Anterior cingulate cortex (tissue), 58 donors: ENCODE results near the gene BHLHE23.

Experiments
- DNase-seq, 58 donors: peaks; one replicate each; lab custom pipeline; 2025; lab: John Stamatoyannopoulos, UW

Gene BHLHE23

DNA sequence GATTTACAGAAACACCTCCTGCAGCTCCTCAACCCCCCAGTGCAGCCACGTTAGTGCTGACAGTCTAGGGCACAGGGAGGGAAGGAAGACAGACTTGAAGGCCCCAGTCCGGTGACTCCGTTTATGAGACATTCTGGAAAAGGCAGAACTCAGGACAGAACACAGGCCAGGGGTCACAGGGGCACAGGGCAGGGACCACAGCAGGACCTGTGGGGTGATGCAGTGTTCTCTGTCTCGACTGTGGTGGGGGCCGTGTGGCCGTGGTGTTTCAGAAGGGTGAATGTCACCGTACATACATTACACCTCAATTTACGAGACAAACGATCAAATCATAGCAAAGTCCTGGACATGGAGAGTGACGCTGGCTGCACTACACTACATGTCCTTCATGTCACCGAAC, 11.3 kb downstream of the BHLHE23 start:
- DNase-seq = no peak

DNA sequence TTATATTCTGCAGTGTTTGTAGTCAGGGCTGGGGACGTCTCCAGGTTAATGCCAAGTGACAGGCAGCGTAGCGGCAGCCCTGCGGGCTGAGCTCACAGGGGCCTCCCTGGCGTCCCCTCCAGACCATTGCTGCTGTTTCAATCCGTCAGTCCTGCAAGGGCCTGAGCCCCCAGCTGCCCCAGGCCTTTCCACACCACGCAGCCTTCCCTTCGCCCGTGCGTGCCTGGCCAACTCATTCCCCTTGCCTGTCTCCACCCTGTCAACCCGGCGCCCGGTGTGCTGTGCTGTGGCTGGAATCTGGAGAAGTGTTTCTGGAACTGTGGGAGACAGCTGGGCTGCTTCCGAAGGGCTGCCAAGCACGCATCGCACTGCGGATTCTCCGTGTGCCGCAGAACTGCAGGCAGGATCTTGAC, 11.9 kb downstream of the BHLHE23 start:
- no peak for DNase-seq

DNA sequence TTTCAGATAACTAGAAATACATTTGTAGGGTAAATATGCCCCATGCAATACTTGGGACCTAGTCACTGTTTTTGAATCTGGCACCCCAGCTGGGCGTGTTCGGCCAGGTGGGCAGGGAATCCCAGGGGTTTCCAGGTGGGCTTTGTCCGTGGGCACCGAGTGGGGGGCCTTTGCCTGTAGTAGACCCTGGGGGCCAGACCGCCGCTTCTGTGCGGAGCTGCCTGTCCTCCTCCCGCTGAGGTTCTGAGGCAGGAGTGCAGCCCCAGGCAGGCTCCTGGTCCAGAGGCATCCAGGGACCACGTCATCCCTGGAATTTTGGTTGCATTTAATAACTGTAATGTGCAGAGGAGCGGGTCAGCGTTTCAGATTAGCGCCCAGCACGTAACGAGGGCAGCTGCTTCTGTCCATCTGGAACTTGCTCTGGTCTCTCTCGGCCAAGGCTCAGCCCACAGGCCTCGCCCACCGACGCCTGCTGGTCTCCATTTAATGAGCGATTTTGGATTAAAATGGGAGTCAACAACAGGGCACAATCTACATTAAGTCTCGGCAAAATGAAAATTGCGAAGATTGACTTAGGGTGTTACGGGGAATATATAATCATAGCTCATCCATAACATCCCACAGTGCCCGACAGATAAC, 12.8 kb downstream of the BHLHE23 start:
- DNase-seq = no peak

DNA sequence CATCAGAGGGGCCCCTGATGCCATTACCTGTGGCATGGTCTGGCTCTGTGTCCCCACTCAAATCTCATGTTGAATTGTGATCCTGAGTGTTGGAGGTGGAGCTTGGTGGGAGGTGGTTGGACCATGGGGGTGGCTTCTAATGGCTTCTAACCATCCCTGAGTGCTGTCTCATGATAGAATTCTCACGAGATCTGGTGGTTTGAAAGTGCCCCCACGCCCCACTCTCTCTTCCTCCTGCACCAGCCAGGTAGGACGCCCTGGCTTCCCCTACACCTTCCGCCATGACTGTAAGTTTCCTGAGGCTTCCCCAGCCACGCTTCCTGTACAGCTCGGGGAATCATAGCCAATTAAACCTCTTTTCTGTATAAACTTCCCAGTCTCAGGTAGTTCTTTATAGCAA, 14.9 kb downstream of the BHLHE23 start:
- DNase-seq = no peak

DNA sequence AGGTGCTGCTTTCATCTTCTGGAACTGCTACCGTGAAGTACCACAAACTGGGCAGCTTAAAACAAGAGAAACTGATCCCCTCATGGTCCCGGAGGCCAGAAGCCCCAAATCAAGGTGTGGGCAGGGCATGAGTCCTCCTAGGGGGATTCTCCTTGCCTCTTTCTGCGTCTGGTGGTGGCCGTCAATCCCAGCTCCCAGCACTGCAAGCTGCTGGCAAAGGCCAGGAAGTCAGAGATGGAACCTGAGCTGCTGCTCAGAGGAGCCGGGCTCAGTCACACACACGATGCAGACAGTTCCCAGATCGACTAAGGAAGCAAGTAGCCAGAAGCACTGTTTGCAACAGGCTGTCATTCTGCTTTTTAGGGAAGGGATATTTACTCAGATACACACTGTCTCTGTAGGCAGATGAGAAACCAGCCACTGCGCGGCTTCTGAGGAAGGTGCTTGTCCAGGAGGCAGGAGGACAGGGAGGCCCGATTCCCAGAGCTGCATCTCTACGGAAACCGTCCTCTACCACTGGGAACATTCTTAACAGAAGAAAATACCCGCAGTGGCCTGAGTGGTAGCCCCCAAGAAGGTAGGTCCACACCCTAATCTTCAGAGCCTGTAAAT, 15.5 kb downstream of the BHLHE23 start:
- DNase-seq = no peak

DNA sequence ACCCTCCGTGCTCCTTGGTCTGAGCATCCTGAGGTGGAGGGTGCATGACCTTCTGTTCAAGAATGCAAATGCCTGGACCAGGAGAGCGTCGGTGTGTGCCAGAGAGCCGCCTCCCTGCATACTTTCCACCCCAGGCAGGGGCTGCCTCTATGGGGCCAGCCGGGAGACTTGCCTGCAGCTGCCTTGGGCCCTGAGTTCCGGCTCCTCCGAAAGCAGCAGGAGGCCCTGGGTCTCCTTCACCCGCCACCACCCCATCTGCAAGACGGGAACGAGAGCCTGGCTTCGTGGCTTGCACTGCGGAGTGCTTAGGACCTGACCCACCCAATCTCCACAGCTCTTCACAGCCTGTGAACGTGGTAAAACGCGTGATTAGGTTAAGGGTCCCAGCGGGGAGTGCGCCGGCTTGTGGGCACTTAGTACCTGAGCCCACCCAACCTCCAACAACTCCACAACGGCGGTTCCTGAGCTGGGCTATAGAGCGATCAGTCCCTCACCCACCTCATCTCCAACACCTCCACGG, 16.4 kb downstream of the BHLHE23 start:
- no peak for DNase-seq

DNA sequence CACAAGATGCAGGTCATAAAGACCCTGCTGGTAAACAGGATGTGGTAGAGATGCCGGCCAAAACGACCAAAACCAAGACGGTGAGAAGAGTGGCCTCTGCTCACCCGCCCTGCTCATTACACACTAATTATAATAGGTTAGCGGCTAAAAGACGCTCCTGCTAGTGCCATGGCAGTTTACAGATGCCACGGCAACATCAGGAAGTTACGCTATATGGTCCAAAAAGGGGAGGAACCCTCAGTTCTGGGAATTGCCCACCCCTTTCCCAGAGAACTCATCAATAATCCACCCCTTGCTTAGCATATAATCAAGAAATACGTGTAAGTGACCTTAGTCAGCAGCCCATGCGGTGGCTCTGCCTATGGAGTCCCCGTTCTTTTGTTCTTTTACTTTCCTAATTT, 17.6 kb downstream of the BHLHE23 start:
- DNase-seq = no peak

DNA sequence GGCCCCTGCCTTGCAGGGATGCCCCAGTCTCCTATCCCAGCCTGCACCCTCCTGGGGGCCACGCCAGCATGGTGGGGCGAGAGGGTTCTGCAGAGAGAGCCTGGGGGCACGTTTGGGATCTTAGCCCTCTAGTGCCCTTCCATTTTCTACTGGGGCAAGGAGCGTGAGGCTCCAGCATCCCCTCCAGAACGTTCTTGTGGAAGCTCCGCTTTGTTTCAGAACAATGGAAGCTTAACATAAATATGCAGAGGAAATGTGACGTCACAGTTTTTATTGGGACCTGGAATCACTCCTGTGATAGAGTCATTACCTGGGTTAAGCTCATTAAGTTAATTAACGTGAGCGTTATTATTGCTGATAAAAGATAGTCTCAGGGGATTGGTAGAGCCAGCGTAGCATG, 19.6 kb downstream of the BHLHE23 start:
- DNase-seq = no peak

DNA sequence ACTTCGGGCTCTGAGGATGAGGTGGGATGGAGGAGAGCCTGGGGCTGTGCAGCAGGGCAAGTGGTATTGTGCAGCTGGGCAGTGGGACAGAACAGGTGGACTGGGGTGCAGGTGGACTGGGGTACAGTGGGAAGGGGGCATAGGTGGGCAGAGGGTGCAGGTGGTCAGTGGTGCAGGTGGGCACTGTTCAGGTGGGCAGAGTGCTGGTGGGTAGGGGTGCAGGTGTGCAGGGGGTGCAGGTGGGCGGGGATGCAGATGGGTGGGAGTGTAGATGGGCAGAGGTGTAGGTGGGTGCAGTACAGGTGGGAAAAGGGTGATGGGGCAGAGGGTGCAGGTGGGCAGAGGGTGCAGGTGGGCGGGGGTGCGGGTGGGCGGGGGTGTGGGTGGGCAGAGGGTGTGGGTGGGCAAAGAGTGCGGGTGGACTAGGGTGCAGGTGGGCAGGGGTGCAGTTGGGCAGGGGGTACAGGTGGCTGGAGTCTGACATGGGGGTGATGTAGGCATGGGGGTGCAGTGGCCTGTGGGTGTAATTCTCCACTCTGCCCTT, 20.4 kb downstream of the BHLHE23 start:
- DNase-seq = peak in 1 of 58 donors; percentile 21

DNA sequence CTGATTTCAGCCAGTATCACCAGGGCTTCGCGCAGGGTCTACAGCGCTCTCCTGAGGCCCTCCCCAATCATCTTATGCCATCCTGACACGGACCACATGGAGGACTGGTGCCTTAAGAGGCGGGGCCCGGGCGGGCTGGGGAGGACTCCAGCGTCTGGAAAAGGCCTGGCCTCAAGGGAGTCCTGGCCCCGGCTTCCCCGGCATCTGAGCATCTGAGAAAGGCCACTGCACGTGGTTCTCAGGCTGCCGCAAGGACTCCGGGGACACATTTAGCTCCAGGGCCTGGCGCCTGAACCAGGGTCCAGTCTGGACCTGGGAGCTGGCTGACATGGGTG, 21.4 kb downstream of the BHLHE23 start:
- no peak for DNase-seq

DNA sequence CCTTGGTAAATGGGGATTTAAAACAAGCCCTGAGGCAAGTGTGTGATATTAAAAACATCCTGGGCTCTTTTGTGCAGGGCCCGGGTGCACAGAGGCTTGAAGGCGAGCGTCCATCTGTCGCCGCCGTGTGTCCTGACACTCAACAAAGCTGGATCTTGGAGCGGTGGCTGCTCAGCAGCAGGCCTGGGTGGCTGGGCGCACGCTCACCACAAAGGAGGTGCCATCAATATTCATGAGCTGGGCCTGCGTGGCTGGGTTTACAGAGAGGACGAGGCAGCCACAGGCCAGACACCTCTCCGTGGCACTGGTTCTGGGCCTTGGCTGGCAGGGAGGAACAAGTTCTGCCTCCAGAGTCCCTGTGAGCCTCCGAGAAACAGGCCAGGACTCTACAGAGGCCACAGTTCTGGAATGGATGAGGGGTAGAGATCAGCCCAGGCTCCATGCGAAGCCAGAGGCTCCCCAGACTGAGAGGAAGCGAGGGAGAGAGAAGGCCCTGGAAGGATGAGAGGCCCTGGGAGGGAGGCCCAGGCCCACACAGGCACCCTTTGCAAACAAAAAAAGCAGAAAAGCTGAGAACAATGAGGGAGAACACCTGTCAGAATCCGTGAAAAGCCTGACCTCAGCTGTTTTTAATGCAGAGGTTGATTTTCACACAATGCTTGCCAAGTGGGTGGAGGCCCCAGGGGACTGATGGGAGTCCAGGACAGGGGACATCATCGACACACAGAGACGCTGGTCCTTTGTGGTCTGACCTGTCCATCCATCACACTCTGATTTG, 21.9 kb downstream of the BHLHE23 start:
- peak in 40 of 58 donors; percentile 6 to 77 (median 34) for DNase-seq

DNA sequence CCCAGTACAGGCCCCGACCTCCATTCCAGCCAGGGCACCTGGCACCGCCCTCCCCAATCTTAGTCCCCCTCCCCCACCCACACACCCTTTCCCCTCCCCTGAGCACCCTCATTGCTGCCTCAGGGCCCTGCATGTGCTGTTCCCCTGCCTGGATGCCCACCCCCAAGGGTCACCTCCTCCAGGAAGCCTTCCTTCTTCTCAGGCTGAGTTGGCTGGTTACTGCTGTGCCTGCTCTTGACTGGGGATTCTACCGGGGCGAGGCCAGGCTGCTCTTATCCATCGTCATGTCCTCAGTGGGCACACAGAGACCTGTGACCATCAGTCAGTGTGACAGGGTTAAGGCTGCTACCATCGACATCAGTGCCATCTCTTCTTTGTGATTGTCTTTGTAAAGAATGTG, 23.6 kb downstream of the BHLHE23 start:
- no peak for DNase-seq

DNA sequence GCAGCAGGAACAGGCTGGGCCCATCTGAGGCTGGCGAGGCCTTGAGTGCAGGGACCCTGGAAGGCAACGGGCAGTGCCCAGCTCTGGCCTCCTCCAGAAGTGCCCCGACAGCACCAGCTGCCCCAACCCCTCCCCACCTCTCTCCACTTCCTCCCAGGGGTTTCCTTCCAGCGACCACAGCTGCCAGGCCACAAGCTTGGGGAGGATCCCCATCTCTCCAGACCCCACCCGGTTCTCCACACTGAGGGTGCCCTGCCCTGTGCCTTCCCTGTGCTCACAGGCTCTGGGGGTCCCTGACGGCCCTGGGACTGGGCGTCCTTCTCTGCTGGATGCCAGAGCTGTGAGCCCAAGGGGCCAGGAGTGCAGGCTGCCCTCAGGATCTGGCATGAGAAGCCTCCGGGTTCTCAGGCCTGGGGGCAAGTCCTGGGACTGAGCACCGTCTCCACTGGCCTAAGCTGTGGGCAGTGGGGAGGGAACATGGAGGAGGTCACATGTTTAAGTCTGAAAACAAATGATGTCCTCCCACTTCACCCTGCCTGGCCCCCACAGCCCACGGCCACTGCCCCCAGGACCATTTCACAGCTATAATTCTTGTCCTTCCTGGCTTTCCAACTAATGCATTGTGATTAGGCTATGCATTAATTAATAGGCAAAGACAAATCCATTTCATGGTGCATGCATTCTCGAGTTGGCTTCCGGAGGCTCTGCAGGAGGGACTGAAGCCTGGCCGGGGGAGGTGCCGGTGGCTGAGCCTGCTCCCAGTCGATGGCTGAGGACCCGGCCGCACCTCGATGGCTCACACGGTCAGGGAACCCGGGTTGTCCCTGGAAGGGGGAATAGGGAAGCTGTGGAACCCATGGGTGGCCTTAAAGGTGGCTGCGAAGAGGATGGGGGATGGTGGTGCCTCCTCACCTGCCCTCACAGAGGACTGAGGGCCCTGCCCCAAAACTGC, 24.4 kb downstream of the BHLHE23 start:
- no peak for DNase-seq

DNA sequence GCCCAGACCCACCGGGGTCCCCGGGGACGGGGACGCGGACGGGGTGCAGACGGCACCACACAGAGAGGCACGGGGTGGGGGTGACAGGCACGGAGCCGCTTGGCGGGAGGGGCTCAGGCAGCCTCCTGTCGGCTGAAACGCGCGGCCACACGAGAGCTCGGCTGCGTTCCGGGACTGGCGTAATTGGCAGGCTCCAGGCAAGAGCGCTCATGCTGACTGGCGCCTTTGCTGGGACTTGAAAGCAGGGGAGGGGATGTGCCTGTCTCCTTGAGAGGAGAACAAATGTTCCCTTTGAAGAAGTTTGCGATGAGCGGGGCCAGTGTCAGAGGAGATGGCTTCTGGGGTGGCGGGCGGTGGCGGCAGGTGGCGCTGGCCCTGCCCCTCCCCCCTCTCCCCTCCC, 25.8 kb downstream of the BHLHE23 start:
- DNase-seq = peak in 25 of 58 donors; percentile 3 to 63 (median 20)

DNA sequence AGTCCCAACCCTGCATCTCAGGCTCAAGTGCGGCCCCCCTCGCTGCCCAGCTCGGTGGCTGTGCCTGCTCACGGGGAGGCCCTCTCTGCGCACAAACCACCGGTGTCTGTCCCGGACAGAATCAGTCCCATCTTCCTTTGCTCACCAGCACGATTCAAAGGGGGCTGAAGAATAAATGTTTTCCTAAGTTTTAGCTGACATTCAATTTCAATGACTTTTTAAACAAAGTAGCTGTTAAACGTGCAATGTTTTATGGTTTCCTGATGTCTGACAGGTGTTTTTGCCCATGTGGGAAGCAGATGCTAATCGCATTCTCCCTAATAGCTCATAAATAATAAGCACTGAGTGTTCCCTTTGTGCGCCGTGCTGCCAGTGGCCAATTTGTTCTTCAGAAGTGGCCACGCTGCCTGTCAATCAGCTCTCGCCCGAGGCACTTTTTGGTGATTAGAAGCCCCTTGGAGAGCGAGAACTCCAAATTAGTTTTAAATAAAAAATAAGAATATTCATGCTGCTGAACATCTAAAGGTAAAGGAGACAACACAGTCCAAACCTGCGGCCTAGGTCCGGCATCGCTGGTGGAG, 26.3 kb downstream of the BHLHE23 start:
- no peak for DNase-seq

DNA sequence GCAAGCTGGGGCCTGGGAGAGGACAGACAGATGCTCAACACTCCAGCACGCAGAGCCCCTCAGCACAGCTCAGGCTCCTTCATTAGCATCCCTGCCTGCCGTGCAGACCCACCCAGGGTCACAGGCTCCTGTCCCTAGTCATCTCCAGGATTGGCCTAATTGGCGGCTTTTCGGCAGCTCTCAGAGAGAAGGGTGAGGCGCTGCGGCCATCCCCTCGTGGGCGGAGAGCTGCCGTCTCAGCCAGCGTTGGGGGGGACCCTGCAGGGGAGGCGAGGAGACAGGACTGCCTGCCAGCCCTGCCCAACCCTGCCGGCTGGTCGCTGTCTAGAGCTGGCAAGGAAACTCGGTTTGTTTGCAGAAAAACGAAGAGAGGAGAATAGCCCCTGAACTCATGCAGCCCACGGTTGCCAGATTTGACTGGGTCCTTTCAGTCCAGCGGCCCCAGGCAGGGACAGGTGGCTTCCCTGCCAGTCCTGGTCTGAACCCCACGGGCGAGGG, 26.8 kb downstream of the BHLHE23 start:
- peak in 1 of 58 donors; percentile 7 for DNase-seq

DNA sequence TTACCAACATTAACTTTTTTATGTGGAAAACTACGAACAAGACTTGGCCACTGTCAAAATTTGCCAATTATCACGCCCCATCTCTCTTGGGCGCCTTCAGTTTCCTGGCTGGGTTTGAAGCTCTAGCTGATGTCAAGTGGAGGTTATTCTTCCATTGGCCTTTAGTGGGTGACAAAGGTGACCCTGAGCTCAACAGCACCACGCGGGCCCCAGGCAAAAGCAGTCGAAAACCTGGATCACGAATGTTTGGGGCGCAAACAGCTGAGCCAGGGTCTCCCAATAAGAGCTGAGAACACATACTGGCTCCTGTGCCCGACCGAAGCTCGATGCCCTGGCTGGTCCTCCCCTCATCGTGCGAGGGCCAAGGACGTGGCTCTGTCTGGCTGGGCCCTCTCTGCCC, 27.5 kb downstream of the BHLHE23 start:
- DNase-seq = no peak

DNA sequence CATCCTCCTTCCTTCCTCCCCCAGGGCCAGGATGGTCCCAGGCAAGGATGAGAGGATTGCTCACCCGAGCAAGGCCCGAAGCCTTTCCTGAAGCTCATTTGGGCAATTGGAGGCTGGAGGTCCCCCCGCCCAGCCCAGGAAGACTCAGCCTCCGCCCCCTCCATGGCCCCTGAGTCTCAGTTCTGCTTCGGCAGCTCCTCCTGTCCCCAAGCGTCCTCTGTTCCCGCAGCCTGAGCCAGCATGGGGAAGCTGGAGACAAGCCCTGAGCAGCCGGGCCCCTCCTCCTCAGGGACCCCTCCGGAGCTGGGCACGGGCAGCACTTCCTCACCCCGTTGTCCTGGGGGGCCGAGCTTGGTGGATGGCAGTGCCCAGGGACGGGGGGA, 28.2 kb downstream of the BHLHE23 start:
- no peak for DNase-seq
